Fibroblast of lung (primary cell): ENCODE data around the gene FEM1C.

ENCODE experiments used
- EZH2 ChIP-seq: IDR thresholded peaks from 2 replicates; pipeline ENCODE4 v1.5.1; 2012; ENCODE audit warnings: low read length, control low read depth, mild to moderate bottlenecking; ENCODE audit errors: missing control alignments
- TF ChIP-seq, protein P1 (sequence below), 2 donors: IDR thresholded peaks in 1 of 2; conservative IDR thresholded peaks in 1 of 2; 1 replicate in 1 of 2; 2 replicates in 1 of 2; pipeline ENCODE4 v1.5.1; 2011 to 2012; ENCODE audit warnings: low read length in 2 of 2, control low read depth in 1 of 2, inconsistent platforms in 1 of 2, low read depth in 1 of 2, mild to moderate bottlenecking in 1 of 2

DNA sequence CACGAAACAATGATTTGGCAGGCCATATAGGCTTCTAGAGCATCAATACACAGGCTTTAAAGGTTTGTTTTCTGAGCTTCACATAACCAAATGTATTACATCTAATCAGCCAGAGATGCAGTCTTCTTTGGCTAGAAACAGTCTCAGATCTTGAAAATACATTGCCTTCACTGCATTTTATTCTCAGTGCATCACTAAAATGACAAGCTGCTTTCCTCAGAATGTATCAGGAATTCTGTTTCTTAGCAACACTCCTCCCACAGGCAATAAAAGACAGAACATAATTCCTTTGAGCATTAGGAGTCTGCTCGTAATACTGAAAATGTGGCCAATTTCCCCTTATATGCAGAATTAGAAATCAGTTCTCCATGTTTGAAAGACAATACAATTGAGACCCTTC lies 36.9 kb downstream of the FEM1C start:
- TF ChIP-seq EZH2, result no peak
- TF ChIP-seq, protein P1, sequence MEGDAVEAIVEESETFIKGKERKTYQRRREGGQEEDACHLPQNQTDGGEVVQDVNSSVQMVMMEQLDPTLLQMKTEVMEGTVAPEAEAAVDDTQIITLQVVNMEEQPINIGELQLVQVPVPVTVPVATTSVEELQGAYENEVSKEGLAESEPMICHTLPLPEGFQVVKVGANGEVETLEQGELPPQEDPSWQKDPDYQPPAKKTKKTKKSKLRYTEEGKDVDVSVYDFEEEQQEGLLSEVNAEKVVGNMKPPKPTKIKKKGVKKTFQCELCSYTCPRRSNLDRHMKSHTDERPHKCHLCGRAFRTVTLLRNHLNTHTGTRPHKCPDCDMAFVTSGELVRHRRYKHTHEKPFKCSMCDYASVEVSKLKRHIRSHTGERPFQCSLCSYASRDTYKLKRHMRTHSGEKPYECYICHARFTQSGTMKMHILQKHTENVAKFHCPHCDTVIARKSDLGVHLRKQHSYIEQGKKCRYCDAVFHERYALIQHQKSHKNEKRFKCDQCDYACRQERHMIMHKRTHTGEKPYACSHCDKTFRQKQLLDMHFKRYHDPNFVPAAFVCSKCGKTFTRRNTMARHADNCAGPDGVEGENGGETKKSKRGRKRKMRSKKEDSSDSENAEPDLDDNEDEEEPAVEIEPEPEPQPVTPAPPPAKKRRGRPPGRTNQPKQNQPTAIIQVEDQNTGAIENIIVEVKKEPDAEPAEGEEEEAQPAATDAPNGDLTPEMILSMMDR (conservative IDR thresholded peaks at IDR 0.05 in 1 of 2, IDR thresholded peaks at IDR 0.05 in 1 of 2; ENCODE audit: low read depth in 1 of 2, low read length in 2 of 2), result no peak
